Uterus (tissue), 4 donors: ENCODE data around the gene CYBC1. TPM values are rescaled to one million over a fixed set of nuclear protein-coding genes. Genes with fewer than 3 reads are reported as not detected.

Experiments used
- DNase-seq, 2 donors: peaks; one replicate each; pipeline ENCODE4 v3.0.0-alpha.2; 2019 to 2020
- H3K27ac ChIP-seq, 2 donors: fragments of 200-600 bp; sonication (generic); 1 replicate in 1 of 2; 2 replicates in 1 of 2; pipeline ENCODE4 v1.5.1; 2016 to 2018
- H3K27me3 ChIP-seq, 2 donors: fragments of 200-600 bp; sonication (generic); one replicate each; pipeline ENCODE4 v1.5.1; 2018 to 2019; ENCODE audit warnings: control low read depth in 1 of 2
- H3K36me3 ChIP-seq, 2 donors: fragments of 200-600 bp; sonication (generic); one replicate each; pipeline ENCODE4 v1.5.1; 2019; ENCODE audit warnings: control low read depth in 1 of 2
- H3K4me1 ChIP-seq, 2 donors: fragments of 200-600 bp; sonication (generic); one replicate each; pipeline ENCODE4 v1.5.1; 2018 to 2019; ENCODE audit warnings: control low read depth in 1 of 2
- H3K4me3 ChIP-seq, 2 donors: fragments of 200-600 bp; sonication (generic); 1 replicate in 1 of 2; 2 replicates in 1 of 2; pipeline ENCODE4 v1.5.1; 2018 to 2019; ENCODE audit warnings: mild to moderate bottlenecking in 1 of 2
- H3K9me3 ChIP-seq, 2 donors: fragments of 200-600 bp; sonication (generic); one replicate each; pipeline ENCODE4 v1.5.1; 2019; ENCODE audit warnings: control low read depth in 1 of 2
- CTCF ChIP-seq, 4 experiments: fragments of 200-600 bp in 2 of 4; fragments of 450-650 bp in 2 of 4; sonication (generic) in 2 of 4; IDR thresholded peaks; one replicate each; pipeline ENCODE4 v1.5.1; 2016 to 2019; ENCODE audit warnings: antibody characterized with exemption in 4 of 4, mild to moderate bottlenecking in 2 of 4, moderate library complexity in 1 of 4
- POLR2A ChIP-seq, 2 donors: fragments of 450-650 bp; IDR thresholded peaks; one replicate each; pipeline ENCODE4 v1.6.1; 2016; ENCODE audit warnings: antibody characterized with exemption in 2 of 2, mild to moderate bottlenecking in 1 of 2, moderate library complexity in 1 of 2
- intact Hi-C: fragments of 100-400 bp; cut with DNase I; formaldehyde crosslinking; loops from one replicate; pipeline ENCODE4 v1.15.1; 2023; ENCODE audit warnings: low total_unique reads
- total RNA-seq, 4 donors: library from RNA; depleted of rRNA in 3 of 4; stranded (reverse); fragments of >200 nt in 3 of 4; gene quantifications; one replicate each; pipeline versions ENCODE4 v1.1.0 to v1.2.4, GENCODE V29; 2014 to 2023
- donor health status: DM: yes; HTN: yes; CAD: no.

Gene CYBC1
- total RNA-seq, 4 donors from 2014 or later, result 12.0 to 93.7 (median 32.5) TPM

GRCh38 chr17:82408938-82409318, 41.6 kb downstream of the CYBC1 start:
- H3K36me3 ChIP-seq, result no peaks in the 10 kb centered on the region
- no peak overlapping the region for H3K27ac ChIP-seq
- intact Hi-C loops, result no loop called here

GRCh38 chr17:82408288-82408937, 42.1 kb downstream of the CYBC1 start:
- intact Hi-C loops, result no loop called here
- DNase-seq, result no peak
- TF ChIP-seq POLR2A (IDR thresholded peaks at IDR 0.05) (no peak), CTCF (IDR thresholded peaks at IDR 0.05) (no peak)
- Histone ChIP-seq H3K27ac (no peak overlapping the region), H3K36me3 (no peaks in the 10 kb centered on the region), H3K9me3 (no peaks in the 10 kb centered on the region), H3K4me3 (no peak overlapping the region), H3K27me3 (no peaks in the 10 kb centered on the region), H3K4me1 (no peaks in the 10 kb centered on the region)

More at GRCh38 chr17:82408938-82409318, 41.6 kb downstream of the CYBC1 start:
- Histone ChIP-seq H3K4me3 (no peak overlapping the region), H3K4me1 (no peaks in the 10 kb centered on the region), H3K27me3 (no peaks in the 10 kb centered on the region), H3K9me3 (no peaks in the 10 kb centered on the region)
- TF ChIP-seq CTCF (IDR thresholded peaks at IDR 0.05), result no peak
- no peak for TF ChIP-seq POLR2A (IDR thresholded peaks at IDR 0.05)
- no peak for DNase-seq

GRCh38 chr17:82407255-82407654, 43.3 kb downstream of the CYBC1 start:
- TF ChIP-seq CTCF (IDR thresholded peaks at IDR 0.05) (no peak), POLR2A (IDR thresholded peaks at IDR 0.05) (no peak)
- H3K27me3 ChIP-seq, result no peaks in the 10 kb centered on the region
- intact Hi-C loops, result no loop called here
- no peak for DNase-seq
- H3K4me3 ChIP-seq, result no peak overlapping the region
- H3K36me3 ChIP-seq, result no peaks in the 10 kb centered on the region
- no peaks in the 10 kb centered on the region for H3K4me1 ChIP-seq
- H3K27ac ChIP-seq, result no peak overlapping the region
- H3K9me3 ChIP-seq, result no peaks in the 10 kb centered on the region

- Histone ChIP-seq H3K27me3 (no peaks in the 10 kb centered on the region), H3K36me3 (no peaks in the 10 kb centered on the region), H3K9me3 (no peaks in the 10 kb centered on the region), H3K4me3 (no peak overlapping the region), H3K27ac (no peak overlapping the region), H3K4me1 (no peaks in the 10 kb centered on the region)
- TF ChIP-seq CTCF (IDR thresholded peaks at IDR 0.05), result no peak
- no peak for TF ChIP-seq POLR2A (IDR thresholded peaks at IDR 0.05)
- intact Hi-C loops, result no loop called here
- no peak for DNase-seq
These were observed 44.4 kb downstream of the CYBC1 start for GRCh38 chr17:82406131-82406671.

GRCh38 chr17:82405051-82405450, 45.5 kb downstream of the CYBC1 start:
- no peak for DNase-seq
- intact Hi-C loops, result no loop called here
- Histone ChIP-seq H3K27me3 (no peaks in the 10 kb centered on the region), H3K9me3 (no peaks in the 10 kb centered on the region), H3K36me3 (no peaks in the 10 kb centered on the region), H3K4me1 (no peaks in the 10 kb centered on the region), H3K27ac (no peak overlapping the region), H3K4me3 (no peak overlapping the region)
- TF ChIP-seq CTCF (IDR thresholded peaks at IDR 0.05) (no peak), POLR2A (IDR thresholded peaks at IDR 0.05) (no peak)
